Mammary epithelial cell (primary cell): ENCODE data around the gene KCP.

Source experiments
- EZH2 ChIP-seq: IDR thresholded peaks from 2 replicates; pipeline ENCODE4 v1.6.1; 2012; ENCODE audit warnings: low read length, inconsistent platforms, borderline replicate concordance
- TF ChIP-seq, protein P1 (sequence below), 2 donors: IDR thresholded peaks in 1 of 2; conservative IDR thresholded peaks in 1 of 2; 2 replicates each; pipeline ENCODE4 v1.5.1; 2011 to 2012; ENCODE audit warnings: inconsistent platforms in 2 of 2, low read length in 2 of 2, mild to moderate bottlenecking in 2 of 2, control low read depth in 1 of 2, low read depth in 1 of 2; ENCODE audit not compliant: insufficient read depth in 1 of 2; ENCODE audit errors: extremely low read depth in 1 of 2

DNA sequence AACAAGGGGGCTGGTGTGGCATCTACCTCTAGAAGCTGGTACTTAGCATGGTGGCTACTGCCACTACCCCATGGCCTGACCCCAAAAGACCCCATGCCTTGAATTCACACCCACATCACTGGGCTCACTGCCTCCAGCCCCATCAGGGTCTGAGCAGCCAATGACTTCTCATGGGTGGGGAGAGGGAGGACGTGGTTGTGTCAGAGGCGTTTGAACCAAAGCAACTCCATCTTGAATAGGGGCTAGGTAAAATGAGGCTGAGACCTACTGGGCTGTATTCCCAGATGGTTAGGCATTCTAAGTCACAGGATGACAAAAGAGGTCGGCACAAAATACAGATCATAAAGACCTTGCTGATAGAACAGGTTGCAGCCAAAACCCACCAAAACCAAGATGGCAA is 15.2 kb downstream of the KCP start:
- TF ChIP-seq, protein P1, sequence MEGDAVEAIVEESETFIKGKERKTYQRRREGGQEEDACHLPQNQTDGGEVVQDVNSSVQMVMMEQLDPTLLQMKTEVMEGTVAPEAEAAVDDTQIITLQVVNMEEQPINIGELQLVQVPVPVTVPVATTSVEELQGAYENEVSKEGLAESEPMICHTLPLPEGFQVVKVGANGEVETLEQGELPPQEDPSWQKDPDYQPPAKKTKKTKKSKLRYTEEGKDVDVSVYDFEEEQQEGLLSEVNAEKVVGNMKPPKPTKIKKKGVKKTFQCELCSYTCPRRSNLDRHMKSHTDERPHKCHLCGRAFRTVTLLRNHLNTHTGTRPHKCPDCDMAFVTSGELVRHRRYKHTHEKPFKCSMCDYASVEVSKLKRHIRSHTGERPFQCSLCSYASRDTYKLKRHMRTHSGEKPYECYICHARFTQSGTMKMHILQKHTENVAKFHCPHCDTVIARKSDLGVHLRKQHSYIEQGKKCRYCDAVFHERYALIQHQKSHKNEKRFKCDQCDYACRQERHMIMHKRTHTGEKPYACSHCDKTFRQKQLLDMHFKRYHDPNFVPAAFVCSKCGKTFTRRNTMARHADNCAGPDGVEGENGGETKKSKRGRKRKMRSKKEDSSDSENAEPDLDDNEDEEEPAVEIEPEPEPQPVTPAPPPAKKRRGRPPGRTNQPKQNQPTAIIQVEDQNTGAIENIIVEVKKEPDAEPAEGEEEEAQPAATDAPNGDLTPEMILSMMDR (conservative IDR thresholded peaks at IDR 0.05 in 1 of 2, IDR thresholded peaks at IDR 0.05 in 1 of 2; ENCODE audit: extremely low read depth in 1 of 2, insufficient read depth in 1 of 2, low read depth in 1 of 2, low read length in 2 of 2) = no peak
- no peak for TF ChIP-seq EZH2
